HG03378 (cell line): ENCODE measurements around the gene TMEM109.

Source experiments
- ATAC-seq: cut with Tn5 transposase; IDR thresholded peaks from one replicate; pipeline ENCODE4 v1.9.1; 2021; ENCODE audit warnings: mild to moderate bottlenecking, moderate library complexity; ENCODE audit not compliant: unreplicated experiment

Gene TMEM109

DNA sequence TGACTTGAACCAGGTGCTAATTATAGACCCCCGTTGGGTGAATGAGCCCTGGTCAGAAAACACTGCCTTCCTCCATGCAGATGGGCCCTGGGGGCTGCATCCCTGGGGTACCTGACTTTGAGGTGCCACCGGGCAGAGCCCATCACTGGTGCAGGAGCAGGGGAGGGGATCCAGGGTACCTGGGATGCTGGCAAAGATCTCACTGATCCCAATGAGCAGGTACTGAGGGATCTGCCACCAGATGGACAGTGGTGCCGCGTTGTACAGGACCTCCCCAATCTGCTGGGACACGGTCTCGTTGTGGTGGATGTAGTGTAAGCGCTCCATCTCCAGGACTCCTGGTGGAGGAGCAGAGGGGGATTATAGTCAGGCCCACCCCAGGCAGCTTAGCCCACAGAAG is 25.3 kb downstream of the TMEM109 start:
- ATAC-seq, result no peak

DNA sequence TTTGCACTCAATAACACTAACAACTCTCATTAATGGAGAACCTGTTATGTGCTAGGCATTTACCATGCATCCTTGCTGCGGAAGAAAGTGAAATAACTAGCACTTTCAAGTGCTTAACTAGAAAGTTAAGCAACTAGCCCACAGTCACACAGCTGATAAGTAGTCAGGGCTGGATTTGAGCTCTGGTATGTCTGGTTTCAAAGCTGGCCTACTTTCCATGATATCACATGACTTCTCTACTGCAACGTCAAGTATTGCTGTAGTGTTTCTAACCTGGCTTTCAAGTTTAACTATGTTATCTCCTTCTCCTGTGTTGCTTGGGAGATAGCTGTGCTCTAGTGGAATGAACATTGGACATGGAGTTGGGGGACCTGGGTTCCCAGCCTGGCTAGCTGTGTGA is 25.9 kb downstream of the TMEM109 start:
- ATAC-seq, result no peak

DNA sequence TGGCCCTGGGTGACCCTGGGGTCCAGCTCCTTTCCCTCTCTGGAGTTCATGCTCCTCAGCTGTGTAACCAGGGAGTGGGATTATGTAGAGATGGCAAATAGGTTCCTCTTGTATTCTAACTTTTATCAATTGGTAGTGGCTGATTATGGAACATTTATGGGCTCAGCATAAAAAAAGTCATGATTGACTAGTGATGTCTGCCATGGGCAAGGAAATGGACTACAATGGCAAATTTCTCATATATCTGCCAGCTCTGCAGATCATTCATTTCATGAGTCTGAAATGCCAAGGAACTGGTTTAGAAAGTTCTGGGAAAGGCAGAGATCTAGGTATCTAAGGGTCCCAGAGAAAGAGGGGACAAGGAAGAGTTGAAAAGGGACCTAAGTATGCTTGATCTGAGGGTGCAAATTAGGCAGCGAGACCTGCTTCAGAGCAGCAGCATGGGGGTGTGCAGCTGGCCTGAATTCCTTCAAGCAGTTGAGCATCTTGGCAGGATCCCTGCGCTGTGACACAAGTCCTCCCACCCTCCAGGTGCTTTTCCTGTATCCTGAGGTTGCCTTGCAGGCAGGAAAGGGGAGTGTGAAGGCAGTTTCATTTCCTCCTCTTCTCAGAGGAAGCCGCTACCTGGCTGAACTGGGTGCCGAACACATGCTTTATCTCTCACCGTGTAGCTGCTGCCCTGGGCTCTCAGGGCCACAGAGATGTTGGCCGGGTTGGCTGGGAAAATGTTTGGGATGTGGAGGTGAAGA is 27.6 kb downstream of the TMEM109 start:
- no peak for ATAC-seq

DNA sequence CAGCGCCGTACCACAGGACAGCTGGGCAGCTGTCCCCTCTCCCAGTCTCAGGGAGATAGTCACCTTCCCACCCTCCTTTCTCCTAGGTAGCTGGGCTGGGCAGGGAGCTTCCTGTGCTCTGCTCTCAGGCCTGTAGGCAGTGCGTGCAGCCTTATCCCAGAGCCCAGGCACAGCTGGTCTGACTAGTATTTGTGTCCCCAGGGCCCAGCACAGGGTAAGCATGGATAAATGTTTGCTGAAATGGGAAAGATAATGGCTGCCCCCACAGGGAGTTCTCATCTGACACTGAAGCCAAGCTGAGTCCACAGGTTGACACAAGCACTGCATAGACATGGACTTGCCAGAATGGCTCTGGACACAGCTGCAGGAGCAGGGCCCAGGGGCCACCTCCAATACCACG is 28.3 kb downstream of the TMEM109 start:
- no peak for ATAC-seq

DNA sequence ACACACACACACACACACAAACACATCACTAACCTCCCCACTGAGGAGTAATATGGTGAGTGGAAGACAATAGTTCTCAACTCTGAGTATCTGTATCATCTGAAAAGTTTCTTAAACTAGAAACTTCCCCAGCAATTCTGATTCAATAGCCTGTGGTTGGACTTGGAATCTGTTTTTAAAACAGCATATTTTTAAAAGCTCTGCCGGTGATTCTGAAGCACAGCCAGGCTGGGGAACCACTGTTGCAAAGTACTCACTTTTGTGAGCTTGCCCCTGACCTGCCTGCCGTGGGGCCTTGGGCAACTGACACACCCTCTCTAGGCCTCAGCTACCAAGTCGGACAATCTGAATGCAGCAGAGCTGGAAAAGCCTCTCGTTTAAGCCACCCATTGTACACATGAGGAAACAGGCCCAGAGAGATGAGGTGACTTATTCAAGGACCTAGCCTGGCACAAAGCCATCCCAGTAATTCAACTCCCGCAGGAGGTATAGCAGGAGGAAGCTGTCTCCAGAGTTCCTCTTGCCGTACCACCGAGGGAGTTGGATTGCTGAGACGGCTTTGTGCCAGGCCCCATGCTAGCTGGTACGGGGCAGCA is 29.1 kb downstream of the TMEM109 start:
- no peak for ATAC-seq

DNA sequence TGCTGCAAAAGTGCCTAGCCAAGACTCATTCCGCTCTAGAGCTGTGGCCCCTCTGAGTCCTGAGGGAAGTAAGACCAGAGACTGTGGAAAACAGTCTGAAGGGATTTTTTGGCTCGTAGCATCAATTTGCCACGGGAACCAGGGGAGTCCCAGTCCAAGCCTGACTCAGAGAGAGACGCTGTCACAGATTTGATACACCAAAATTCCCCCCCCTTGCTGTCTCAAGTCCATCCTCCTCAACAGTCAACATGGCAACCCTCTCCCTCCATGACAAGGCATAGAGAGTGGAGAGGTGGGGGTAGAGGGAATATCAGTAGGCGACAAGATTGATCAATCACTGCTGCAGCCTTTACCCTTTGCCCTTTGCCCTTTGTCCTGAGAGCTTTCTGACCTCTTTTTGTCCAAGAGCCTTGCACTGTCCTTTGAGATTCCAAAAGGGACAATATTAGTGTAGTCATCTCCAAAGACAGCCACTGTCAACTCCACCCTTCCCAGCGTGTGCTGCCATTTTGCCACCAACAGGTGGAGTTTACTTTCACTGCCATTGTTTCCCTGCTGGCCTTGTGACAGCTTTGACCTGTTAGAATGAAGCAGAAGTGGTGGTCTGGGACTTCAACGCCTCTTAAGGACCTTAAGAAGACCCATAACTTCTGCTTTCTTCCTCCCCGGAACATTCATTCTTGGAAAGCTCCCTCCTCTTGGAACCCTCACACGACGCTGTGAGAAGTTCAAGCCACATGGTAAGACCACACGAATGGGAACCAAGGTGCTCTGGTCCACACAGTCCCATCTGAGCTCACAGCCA is 30.7 kb downstream of the TMEM109 start:
- ATAC-seq, result no peak

DNA sequence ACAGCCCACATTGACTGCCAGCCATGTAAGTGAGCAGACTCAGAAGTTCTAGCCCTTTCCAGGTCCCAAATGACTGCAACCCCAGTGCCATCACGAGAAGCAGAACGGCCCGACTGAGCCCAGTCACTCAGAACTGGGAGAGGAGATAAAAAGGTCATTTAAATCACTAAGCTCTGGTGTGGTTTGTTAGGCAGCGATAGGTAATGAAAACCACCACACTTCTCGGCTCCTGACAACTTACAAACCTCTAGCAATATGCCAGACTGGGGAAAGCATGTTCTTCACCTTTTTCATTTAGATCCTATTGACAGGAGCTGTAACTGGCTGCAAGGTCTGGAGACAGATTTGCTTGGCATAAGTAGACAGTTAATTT is 31.3 kb downstream of the TMEM109 start:
- ATAC-seq, result no peak

DNA sequence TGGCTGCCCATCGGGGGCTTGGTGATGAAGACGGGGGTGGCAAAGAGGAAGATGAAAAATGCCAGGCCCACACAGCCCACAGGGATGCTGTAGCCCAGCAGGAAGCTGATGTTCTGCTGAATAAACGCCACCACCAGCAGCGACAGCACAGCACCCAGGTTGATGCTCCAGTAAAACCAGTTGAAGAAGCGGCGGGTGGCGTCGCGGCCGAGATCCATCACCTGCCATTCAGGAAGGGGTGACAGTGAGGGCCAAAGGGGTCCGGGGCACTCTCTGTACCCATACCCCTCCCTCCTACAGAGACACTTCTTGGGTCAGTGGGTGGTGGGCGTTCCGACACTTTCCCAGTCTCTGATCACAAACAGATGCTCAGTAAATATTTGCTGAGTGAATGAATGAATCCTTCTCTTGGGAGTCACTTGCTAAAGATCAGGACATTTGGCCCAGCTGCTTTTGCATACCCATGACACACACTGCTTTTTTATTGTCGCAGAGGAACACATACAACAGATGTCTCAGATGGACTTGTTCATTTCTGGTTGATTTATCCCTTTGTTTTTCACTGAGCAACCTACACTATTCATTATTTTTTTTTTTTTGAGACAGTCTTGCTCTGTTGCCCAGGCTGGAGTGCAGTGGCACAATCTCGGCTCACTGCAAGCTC is 32.8 kb downstream of the TMEM109 start:
- no peak for ATAC-seq

DNA sequence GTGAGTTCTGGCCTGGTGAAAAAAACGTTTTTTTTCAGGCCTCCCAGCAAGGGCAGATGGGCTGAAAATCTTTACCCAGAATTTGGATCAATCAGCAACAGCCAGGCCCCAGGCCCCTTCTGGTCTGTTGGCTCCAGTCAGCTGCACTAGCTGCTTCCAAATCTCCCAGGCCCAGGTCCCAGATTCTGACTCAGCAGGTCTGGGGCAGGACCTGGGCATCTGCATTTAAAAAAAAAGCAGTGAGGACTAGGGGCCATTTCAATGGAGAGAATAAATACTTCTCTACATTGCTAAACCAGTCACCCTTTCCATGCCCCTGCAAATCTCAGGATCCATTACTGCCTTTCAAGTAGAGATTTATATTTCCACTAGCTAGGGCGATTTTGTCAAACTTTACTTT is 33.7 kb downstream of the TMEM109 start:
- ATAC-seq, result no peak

DNA sequence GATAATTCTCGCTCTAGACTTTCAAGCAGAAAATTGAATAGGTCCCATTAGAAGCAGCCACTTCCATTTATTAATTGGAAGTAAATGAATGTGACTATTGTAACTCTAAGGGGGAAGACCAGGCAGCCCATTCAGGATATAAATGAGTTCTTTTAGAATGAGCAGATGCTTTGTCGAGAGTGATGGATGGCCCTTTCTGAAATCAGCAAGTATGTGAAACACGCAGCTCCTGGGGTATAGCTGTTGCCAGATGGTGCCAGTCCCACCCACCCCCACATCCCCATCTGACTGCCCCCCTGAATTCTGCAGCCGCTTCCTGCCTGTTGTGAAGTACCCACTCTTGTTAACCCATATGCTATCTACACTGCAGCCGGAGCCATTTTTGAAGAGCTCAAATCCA is 34.3 kb downstream of the TMEM109 start:
- no peak for ATAC-seq

DNA sequence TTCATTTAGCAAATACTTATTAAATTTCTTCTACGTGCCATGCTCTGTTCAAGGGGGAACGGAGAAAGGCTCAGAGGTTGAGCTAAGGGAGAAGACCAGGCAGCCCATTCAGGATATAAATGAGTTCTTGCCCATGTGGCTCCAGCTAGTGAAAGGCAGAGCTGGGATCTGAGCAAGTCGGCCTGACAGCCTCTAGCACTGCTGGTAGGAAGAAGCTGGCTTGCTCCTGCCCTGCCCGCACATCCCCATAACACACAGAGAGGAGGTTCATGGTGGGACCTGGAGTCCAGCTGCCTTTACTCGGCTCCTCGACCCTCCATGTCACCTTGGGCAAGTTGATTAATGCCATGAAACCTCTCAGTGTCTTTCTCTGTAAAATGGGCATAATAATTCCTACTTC is 36.1 kb downstream of the TMEM109 start:
- ATAC-seq, result no peak

DNA sequence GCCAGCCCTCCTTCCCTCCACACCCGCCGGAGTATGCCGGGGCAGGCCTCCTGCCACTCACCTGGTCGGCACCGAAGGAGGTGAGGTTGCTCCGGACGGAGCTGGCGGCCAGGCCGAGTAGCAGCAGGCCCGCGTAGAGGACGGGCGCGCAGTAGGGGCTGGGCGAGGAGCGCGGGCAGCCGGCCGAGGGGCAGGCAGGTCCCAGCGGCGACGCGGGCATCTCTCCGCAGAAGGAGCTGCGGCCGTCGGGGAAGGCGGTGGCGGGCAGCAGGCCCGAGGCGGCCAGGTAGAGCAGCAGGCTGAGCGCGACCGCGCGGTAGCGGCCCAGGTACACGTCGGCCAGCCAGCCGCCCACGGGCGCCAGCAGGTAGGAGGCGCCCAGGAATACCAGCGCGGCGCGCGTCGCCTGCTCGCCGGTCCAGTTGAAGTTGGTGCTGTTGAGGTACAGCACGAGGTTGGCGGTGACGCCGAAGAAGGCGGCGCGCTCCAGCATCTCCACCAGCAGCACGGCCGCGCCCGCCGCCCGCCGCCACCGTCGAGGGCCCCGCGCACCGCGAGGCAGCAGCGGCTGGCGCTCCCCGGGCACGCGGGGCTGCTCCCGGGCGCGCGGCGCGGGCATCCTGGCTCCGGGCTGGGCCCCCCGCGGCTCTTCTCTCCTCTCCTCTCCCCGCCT is 37.1 kb downstream of the TMEM109 start:
- no peak for ATAC-seq

DNA sequence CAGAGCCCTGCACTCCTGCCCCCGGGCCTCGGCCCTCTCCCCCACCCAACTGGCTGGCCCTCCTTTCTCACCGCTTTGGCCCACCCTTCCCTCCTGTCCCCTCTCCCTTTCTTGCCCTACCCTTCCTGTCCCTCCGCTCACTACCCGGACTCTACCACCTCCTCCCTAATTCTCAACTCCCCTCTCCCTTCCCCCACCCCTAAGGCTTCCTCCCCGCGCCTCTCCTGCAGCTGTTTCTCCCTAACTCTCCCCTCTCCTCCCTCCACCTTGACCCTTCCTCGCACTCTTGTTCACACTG is 37.6 kb downstream of the TMEM109 start:
- no peak for ATAC-seq

DNA sequence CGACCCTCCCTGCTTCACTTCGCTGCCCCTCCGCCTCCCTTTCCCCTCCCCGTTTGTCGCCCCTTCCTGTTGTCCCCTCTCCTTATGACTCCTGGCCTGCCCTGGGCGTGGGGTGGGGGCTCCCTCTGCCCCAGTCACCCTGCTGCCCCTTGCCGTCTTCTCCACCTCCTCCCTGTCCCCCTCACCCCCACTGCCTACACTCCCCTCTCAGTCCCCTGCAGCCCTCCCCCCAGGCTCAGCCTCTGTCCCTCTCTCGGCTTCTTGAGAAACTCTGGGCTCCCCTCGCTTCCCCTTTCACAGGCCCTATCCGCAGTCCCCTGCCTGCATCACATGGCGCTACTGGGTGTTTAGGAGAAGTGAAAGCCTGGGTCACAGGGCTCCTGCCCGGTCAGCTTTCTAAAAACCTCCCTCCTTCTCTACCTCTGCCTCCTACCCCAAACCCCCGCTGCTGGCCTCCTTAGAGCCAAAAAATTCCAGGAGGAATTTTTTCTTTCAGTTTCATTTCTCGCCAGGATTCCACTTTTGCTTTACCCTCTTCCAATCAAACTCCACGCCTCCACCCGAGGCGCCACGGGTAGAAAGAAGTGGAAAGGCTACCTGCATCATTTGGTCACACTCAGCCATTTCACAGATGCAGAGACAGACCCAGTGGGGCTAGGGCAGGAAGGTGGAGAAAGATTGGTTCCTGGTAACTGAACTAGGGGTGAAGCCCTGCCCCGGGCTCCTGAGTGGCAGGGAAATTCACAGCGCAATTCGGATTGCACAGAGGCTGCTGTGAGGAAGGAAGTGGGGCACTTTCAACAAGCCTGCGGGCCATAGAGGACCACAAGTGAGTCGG is 38.2 kb downstream of the TMEM109 start, which contains the start of gene SLC15A3:
SLC15A3 (minus strand) TSS at position 273 of the 838 bp plus-strand sequence. CDS start 625 bp downstream, outside the sequence.
- ATAC-seq, result peak; percentile 73

DNA sequence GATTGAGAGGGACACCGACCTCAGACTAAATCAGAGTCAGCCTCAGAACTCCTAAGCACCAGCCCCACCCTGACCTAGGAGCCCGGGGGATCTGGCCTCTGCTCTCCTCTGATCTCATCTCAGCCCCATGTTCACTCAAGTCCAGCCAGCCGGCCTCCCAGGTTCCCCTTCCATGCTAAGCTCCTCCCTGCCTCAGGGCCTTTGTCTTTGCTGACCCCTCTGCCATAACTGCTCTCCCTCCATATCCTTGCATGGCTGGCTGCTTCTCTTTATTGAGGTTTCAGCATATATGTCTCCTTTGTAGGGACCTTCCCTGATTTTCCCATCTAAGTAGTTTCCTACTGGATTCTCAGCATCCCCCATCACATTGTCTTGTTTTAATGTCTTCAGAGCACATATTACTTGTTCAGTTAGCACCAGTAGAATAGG is 38.8 kb downstream of the TMEM109 start:
- no peak for ATAC-seq

DNA sequence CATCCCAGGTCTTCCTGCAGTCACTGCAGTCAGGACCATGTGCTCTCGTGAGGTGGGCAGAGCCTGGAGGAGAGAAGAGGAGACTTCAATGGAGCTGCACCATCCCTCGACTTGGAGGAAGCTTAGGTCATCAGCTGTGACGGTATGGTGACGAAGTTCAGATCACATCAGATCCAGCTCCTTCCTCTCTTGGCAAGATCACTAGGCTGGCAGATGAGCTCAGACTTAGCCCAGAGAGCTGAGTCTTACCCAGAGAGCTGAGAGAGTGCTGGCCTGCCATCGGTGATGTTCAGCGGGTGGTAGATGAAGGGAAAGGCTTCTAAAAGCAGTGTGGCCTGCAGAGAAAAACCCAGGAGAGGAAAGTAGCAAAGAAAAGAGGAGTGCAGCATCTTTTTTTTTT is 39.8 kb downstream of the TMEM109 start:
- no peak for ATAC-seq

DNA sequence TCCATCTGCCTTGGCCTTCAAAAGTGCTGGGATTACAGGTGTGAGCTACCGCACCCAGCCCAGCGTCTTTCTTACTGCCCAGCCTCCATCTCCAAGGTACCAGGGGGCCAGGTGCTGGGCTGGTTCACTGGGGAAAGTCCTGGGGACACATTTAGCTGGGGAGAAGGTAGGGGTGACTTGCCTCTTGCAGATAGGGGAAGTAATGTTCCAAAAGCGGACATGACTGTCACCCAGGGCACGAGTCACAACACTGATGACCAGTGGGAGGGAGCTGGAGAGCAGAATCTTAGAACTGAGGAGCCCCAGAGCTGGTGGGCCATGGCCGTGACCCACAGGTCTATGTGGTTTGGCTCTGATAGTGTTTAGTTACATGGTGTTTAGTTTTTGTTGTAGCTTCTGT is 40.5 kb downstream of the TMEM109 start:
- no peak for ATAC-seq

DNA sequence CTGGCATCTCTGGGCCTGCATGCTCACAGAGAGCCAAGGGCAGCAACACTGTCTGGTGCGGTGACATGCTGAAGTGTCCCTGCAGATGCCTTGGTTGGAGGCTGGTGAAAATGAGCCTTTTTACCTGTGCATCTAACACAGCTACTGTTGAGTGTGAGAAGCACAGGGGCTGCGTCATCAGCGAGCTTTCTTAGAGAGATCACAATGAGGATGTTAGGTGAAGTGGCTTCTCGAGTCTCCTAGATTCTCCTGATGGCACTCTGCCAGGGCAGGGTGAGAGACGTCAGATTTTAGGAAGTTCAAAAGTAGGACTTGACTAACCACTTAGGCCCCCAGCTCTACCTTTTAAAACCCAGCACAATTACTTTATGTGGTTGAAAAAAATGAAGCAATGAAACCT is 41.6 kb downstream of the TMEM109 start:
- ATAC-seq, result no peak

DNA sequence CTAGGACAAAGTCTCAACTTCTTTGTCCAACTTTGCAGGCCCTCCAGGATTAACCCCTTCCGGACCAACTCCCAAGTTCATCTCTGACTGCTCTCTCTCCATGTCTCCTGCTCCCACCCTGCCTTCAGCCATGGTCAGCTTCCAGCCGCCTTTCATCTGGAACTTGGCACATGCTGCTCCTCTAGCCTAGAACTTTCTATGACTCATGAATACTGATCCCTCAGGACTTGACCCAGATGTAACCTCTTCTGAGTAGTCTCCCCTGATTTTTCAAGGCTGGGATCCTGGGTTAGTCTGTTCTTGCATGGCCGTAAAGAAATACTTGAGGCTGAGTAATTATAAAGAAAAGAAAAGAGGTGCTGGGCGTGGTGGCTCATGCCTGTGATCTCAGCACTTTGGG is 43.2 kb downstream of the TMEM109 start:
- no peak for ATAC-seq

DNA sequence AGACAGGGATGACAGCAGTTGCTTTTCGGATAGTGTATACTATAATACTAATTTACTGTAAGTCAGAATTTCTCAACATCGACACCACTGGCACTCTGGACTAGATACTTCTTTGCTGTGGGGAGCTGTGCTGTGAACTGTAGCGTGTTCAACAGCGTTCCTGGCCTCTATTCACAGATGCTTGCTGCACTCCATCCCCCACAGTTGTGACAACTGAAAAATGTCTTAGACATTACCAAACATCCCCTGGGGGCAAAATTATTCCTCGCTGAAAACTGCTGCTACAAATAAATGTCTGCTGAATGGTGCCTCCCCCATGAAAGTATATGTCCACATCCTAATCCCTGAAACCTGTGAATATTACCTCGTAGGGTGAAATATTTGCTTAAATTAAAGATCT is 45.5 kb downstream of the TMEM109 start:
- no peak for ATAC-seq
